A549 treated with DMSO at 1 μM for 4 hours (cell line): Measurements from ENCODE around the gene SHISA6. TPM values are rescaled to one million over a fixed set of nuclear protein-coding genes. Genes with fewer than 3 reads are reported as not detected.

Experiments used
- total RNA-seq: library from RNA; stranded (reverse); fragments of 200-300 nt; extraction: Qiagen RNA extraction; gene quantifications from 5 replicates; pipeline ENCODE4 v1.2.3, GENCODE V29; 2022; ENCODE audit warnings: low read depth

The SHISA6 gene
- total RNA-seq: not detected in 5 replicates

DNA sequence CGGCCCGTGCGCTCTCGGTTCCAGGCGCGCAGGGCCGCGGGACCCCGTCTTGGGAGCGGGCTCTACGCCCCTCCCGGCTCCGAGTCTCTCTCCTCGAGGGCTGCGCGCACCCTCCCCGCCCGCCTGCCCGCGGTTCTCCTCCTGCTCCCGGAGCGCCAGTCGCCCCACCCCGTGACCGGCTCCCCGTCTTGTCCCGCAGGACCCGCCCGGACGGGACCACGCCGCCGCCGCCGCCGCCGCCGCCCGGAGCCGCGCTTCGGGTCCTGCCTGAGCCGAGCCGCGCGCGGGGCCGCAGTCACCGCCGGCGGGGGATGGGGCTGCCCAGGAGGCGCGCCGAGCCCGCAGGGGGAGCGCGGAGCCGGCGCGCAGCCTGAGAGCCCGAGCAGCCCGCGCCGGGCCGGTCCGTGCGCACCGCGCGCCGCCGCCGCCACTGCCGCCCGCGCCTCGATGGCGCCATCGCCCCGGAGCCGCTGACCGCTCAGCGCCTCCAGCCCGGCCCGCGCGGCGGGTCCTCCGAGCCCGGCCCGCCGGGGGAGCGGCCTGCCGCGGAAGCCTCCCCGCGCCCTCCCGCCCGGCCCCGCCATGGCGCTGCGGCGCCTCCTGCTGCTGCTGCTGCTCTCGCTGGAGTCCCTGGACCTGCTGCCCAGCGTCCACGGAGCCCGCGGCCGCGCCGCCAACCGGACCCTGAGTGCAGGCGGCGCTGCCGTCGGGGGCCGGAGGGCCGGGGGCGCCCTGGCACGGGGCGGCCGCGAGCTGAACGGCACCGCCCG lies at the start of gene SHISA6:
SHISA6 (plus strand) TSS at position 373 of the 770 bp plus-strand sequence.

DNA sequence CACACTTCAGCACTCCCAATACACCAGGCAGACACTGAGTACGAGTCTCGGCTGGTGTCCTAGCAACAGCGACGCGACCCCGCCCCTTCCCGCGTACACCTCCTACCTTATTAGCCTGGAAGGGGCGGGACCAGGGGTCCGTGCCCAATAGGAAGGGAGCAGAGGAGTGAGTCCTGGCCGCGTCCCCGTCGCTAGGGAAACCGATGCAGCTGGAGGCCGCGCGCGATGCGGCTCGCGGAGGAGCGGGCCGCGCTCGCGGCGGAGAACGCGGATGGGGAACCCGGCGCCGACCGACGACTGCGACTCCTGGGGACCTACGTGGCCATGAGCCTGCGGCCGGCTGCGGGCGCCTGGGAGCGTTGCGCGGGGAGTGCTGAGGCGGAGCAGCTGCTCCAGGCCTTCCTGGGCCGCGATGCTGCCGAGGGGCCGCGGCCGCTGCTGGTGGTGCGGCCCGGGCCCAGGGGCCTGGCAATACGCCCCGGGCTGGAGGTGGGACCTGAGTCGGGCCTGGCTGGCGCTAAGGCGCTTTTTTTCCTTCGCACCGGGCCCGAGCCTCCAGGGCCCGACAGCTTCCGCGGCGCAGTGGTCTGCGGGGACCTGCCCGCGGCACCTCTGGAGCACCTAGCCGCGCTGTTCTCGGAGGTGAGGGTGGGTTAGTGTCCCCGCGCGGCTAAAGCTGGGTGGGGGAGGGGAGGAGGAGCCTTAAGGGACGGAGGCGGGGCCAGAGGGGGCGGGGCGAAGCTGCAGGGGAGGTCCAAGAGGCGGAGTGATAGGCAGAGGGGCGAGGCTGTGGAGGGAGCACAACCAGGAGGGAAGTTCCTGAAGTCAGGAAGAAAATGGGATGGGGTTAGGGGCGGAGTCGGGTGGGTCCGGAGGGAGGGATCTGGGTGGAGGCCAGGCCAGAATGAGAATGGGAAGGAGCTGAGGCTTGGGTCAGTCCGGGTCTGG lies 357.5 kb downstream of the SHISA6 start, which contains the start of gene DNAH9:
DNAH9 (plus strand) TSS at position 197 of the 948 bp plus-strand sequence; CDS start at position 226, 29 bp downstream.

